PC-3 (cell line): ENCODE results near the gene HPSE. TPM values are rescaled to one million over a fixed set of nuclear protein-coding genes. Genes with fewer than 3 reads are reported as not detected.
"Not testable (repeated sequence)": the region's sequence is repeated elsewhere in the genome, so short reads cannot be mapped to it uniquely, and the experiment has no call there.

Source experiments
- ATAC-seq: fragments of 200-7000 bp; cut with Tn5 transposase; 2 replicates; pipeline ENCODE4 v1.9.1; 2020; ENCODE audit warnings: mild to moderate bottlenecking, moderate library complexity
- BruUV-seq: library from RNA; stranded (reverse); fragments of 400-500 nt; replicated peaks from 2 replicates; lab custom pipeline; 2021; lab: Mats Ljungman, UMichigan
- CTCF ChIA-PET: fragments of 300-600 bp; sonication (Branson Sonifier 250); formaldehyde crosslinking; loops from one replicate; lab custom pipeline; 2022; ENCODE audit warnings: antibody characterized with exemption; lab: Charles Lee
- POLR2A ChIA-PET: fragments of 300-600 bp; sonication (Branson Sonifier 250); formaldehyde crosslinking; loops from one replicate; lab custom pipeline; 2022; ENCODE audit warnings: antibody characterized with exemption; ENCODE audit not compliant: unreplicated experiment; lab: Charles Lee
- DNase-seq: peaks from one replicate; pipeline ENCODE4 v3.0.0-alpha.2; 2015
- H2AFZ ChIP-seq: fragments of 300-600 bp; sonication (generic); 2 replicates; pipeline ENCODE4 v1.6.0; 2016; ENCODE audit warnings: antibody characterized with exemption, low read length
- H3F3A ChIP-seq: fragments of 300-600 bp; sonication (generic); one replicate; pipeline ENCODE4 v1.6.0; 2017; ENCODE audit warnings: antibody characterized with exemption, low read length, control low read depth, mild to moderate bottlenecking; ENCODE audit not compliant: unreplicated experiment
- H3K27ac ChIP-seq: fragments of 300-600 bp; sonication (generic); 2 replicates; pipeline ENCODE4 v1.5.1; 2016; ENCODE audit warnings: mild to moderate bottlenecking, low read length
- H3K27me3 ChIP-seq: fragments of 300-600 bp; sonication (generic); 2 replicates; pipeline ENCODE4 v1.6.1; 2016; ENCODE audit warnings: low read length, mixed read lengths
- H3K36me3 ChIP-seq: fragments of 300-600 bp; sonication (generic); 2 replicates; pipeline ENCODE4 v1.6.1; 2016; ENCODE audit warnings: low read depth, mixed run types, low read length, mixed read lengths
- H3K4me1 ChIP-seq: fragments of 300-600 bp; sonication (generic); 2 replicates; pipeline ENCODE4 v1.5.1; 2016; ENCODE audit warnings: low read length; ENCODE audit not compliant: insufficient read depth
- H3K4me2 ChIP-seq: fragments of 300-600 bp; sonication (generic); 2 replicates; pipeline ENCODE4 v1.6.0; 2016; ENCODE audit warnings: low read length
- H3K4me3 ChIP-seq: fragments of 300-600 bp; sonication (generic); 2 replicates; pipeline ENCODE4 v1.5.1; 2016; ENCODE audit warnings: mild to moderate bottlenecking, low read length, mixed read lengths
- H3K79me2 ChIP-seq: fragments of 300-600 bp; sonication (generic); 2 replicates; pipeline ENCODE4 v1.6.1; 2017; ENCODE audit warnings: low read length, mixed read lengths
- H3K9ac ChIP-seq: fragments of 300-600 bp; sonication (generic); 2 replicates; pipeline ENCODE4 v1.6.0; 2016; ENCODE audit warnings: mild to moderate bottlenecking, low read length
- H3K9me2 ChIP-seq: fragments of 300-600 bp; sonication (generic); replicated peaks from 2 replicates; pipeline ENCODE4 v1.6.1; 2016; ENCODE audit warnings: mixed run types, low read length, mixed read lengths
- H3K9me3 ChIP-seq: fragments of 300-600 bp; sonication (generic); 2 replicates; pipeline ENCODE4 v1.6.1; 2016; ENCODE audit warnings: low read length, mixed read lengths
- H4K20me1 ChIP-seq: fragments of 300-600 bp; sonication (generic); 2 replicates; pipeline ENCODE4 v1.6.1; 2016; ENCODE audit warnings: low read length, mixed read lengths
- CTCF ChIP-seq: fragments of 300-600 bp; sonication (generic); conservative IDR thresholded peaks from 2 replicates; pipeline ENCODE4 v1.5.1; 2017; ENCODE audit warnings: antibody characterized with exemption, low read depth, mild to moderate bottlenecking, low read length
- EZH2 ChIP-seq: fragments of 300-600 bp; sonication (generic); IDR thresholded peaks from one replicate; pipeline ENCODE4 v1.6.1; 2017; ENCODE audit warnings: antibody characterized with exemption, mild to moderate bottlenecking, low read length; ENCODE audit not compliant: unreplicated experiment
- EZH2phosphoT487 ChIP-seq: fragments of 300-600 bp; sonication (generic); IDR thresholded peaks from 2 replicates; pipeline ENCODE4 v1.6.1; 2018; ENCODE audit warnings: mild to moderate bottlenecking, antibody characterized with exemption, low read length, borderline replicate concordance
- intact Hi-C: fragments of 100-400 bp; cut with micrococcal nuclease; formaldehyde crosslinking; loops from 2 replicates; pipeline ENCODE4 v1.9.0; 2023
- total RNA-seq: library from RNA; depleted of rRNA; stranded (reverse); fragments of >200 nt; gene quantifications from 2 replicates; pipeline ENCODE4 v1.2.3, GENCODE V29; 2014

Gene HPSE
- total RNA-seq, 1 experiment from 2014 or later, result 4.2 TPM

GRCh38 chr4:83326546-83326945, 8.1 kb downstream of the HPSE start:
- DNase-seq, result no peak
- peaks cover 10% of the 10 kb centered on the region; the same call in 1 of the 2 replicates for H3K4me1 ChIP-seq
- no peaks in the 10 kb centered on the region for H4K20me1 ChIP-seq
- no peak for TF ChIP-seq EZH2phosphoT487
- no peak for TF ChIP-seq CTCF
- no peak for TF ChIP-seq EZH2
- CTCF ChIA-PET, result no interaction called here
- no peaks in the 10 kb centered on the region for H3K27me3 ChIP-seq
- no peaks in the 10 kb centered on the region for H3K79me2 ChIP-seq
- H3K9me2 ChIP-seq, result no peaks in the 10 kb centered on the region
- no peaks in the 10 kb centered on the region for H3F3A ChIP-seq
- H2AFZ ChIP-seq, result no peak overlapping the region
- H3K36me3 ChIP-seq, result no peaks in the 10 kb centered on the region
- POLR2A ChIA-PET, result no interaction called here
- H3K9me3 ChIP-seq, result no peaks in the 10 kb centered on the region
- H3K4me3 ChIP-seq, result no peak overlapping the region
- ATAC-seq, result no peak
- no TSS peak for BruUV-seq
- H3K9ac ChIP-seq, result no peak overlapping the region
- intact Hi-C loops, result no loop called here
- no peak overlapping the region for H3K4me2 ChIP-seq
- H3K27ac ChIP-seq, result no peak overlapping the region

GRCh38 chr4:83325306-83325705, 9.3 kb downstream of the HPSE start:
- H2AFZ ChIP-seq, ATAC-seq, H3K36me3 ChIP-seq, H3K4me3 ChIP-seq, H3F3A ChIP-seq, BruUV-seq, H3K4me2 ChIP-seq, H3K9ac ChIP-seq, POLR2A ChIA-PET, H3K9me2 ChIP-seq, H3K27ac ChIP-seq, DNase-seq, H3K27me3 ChIP-seq, H3K9me3 ChIP-seq, H3K79me2 ChIP-seq, intact Hi-C loops, CTCF ChIA-PET, H4K20me1 ChIP-seq: not testable (repeated sequence)
- H3K4me1 ChIP-seq, result peaks cover 10% of the 10 kb centered on the region; the same call in 1 of the 2 replicates

GRCh38 chr4:83323136-83323535, 11.5 kb downstream of the HPSE start:
- no TSS peak for BruUV-seq
- no peaks in the 10 kb centered on the region for H3K4me1 ChIP-seq
- DNase-seq, result no peak
- no peaks in the 10 kb centered on the region for H3K36me3 ChIP-seq
- no peaks in the 10 kb centered on the region for H3K79me2 ChIP-seq
- H3K4me3 ChIP-seq, result no peak overlapping the region
- no peak for TF ChIP-seq EZH2
- TF ChIP-seq EZH2phosphoT487, result no peak
- TF ChIP-seq CTCF, result no peak
- H4K20me1 ChIP-seq, result no peaks in the 10 kb centered on the region
- H3K9me3 ChIP-seq, result no peaks in the 10 kb centered on the region
- POLR2A ChIA-PET, result no interaction called here
- H3K4me2 ChIP-seq, result no peak overlapping the region
- intact Hi-C loops, result no loop called here
- no peak overlapping the region for H3K27ac ChIP-seq
- H2AFZ ChIP-seq, result no peak overlapping the region
- CTCF ChIA-PET, result no interaction called here
- no peaks in the 10 kb centered on the region for H3F3A ChIP-seq
- H3K9me2 ChIP-seq, result no peaks in the 10 kb centered on the region
- ATAC-seq, result no peak
- no peaks in the 10 kb centered on the region for H3K27me3 ChIP-seq
- no peak overlapping the region for H3K9ac ChIP-seq
